ENCODE measurements around the gene KCNMB1.

- TF ChIP-seq POLR2AphosphoS5 (IDR thresholded peaks at IDR 0.05) (no peak), CTCF (IDR thresholded peaks at IDR 0.05) (no peak), POLR2A (IDR thresholded peaks at IDR 0.05) (no peak)
These were observed 55.8 kb downstream of the KCNMB1 start for GRCh38 chr5:170333161-170333910.
